ENCODE data around the gene TBC1D12. TPM values are rescaled to one million over a fixed set of nuclear protein-coding genes. Genes with fewer than 3 reads are reported as not detected.

The TBC1D12 gene
- polyA plus RNA-seq, 1 donor from 2014 or later, result 27.9 TPM

- Histone ChIP-seq H3K4me3 (ENCODE audit: low read length) (no peak overlapping the region), H3F3A (ENCODE audit: insufficient read depth, low read length, poor library complexity, severe bottlenecking) (no peaks in the 10 kb centered on the region), H3K9ac (ENCODE audit: low read length) (no peak overlapping the region), H3K9me2 (ENCODE audit: insufficient read depth, low read length) (no peaks in the 10 kb centered on the region), H3K36me3 (ENCODE audit: insufficient read depth, low read length) (no peaks in the 10 kb centered on the region), H3K27me3 (ENCODE audit: insufficient read depth, low read depth, low read length) (no peaks in the 10 kb centered on the region), H3K79me2 (replicated peaks; ENCODE audit: insufficient read depth, low read length) (no peaks in the 10 kb centered on the region), H3K9me3 (ENCODE audit: low read length) (no peaks in the 10 kb centered on the region), H3K27ac (ENCODE audit: low read length) (no peak overlapping the region), H4K20me1 (ENCODE audit: insufficient read depth) (no peaks in the 10 kb centered on the region), H2AFZ (ENCODE audit: low read depth, low read length) (no peak overlapping the region), H3K4me2 (ENCODE audit: low read length) (no peak overlapping the region)
- TF ChIP-seq SMC3 (conservative IDR thresholded peaks at IDR 0.05; ENCODE audit: poor library complexity) (no peak), MXI1 (conservative IDR thresholded peaks at IDR 0.05; ENCODE audit: poor library complexity, severe bottlenecking) (no peak), EP300 (conservative IDR thresholded peaks at IDR 0.05; ENCODE audit: poor library complexity, severe bottlenecking) (no peak), POLR2AphosphoS5 (IDR thresholded peaks at IDR 0.05) (no peak), EZH2 (IDR thresholded peaks at IDR 0.05; ENCODE audit: borderline replicate concordance, insufficient read depth, low read length, poor library complexity, severe bottlenecking) (no peak), TAF1 (IDR thresholded peaks at IDR 0.05; ENCODE audit: low read depth) (no peak), RAD21 (conservative IDR thresholded peaks at IDR 0.05) (no peak)
- TF ChIP-seq, protein P1, sequence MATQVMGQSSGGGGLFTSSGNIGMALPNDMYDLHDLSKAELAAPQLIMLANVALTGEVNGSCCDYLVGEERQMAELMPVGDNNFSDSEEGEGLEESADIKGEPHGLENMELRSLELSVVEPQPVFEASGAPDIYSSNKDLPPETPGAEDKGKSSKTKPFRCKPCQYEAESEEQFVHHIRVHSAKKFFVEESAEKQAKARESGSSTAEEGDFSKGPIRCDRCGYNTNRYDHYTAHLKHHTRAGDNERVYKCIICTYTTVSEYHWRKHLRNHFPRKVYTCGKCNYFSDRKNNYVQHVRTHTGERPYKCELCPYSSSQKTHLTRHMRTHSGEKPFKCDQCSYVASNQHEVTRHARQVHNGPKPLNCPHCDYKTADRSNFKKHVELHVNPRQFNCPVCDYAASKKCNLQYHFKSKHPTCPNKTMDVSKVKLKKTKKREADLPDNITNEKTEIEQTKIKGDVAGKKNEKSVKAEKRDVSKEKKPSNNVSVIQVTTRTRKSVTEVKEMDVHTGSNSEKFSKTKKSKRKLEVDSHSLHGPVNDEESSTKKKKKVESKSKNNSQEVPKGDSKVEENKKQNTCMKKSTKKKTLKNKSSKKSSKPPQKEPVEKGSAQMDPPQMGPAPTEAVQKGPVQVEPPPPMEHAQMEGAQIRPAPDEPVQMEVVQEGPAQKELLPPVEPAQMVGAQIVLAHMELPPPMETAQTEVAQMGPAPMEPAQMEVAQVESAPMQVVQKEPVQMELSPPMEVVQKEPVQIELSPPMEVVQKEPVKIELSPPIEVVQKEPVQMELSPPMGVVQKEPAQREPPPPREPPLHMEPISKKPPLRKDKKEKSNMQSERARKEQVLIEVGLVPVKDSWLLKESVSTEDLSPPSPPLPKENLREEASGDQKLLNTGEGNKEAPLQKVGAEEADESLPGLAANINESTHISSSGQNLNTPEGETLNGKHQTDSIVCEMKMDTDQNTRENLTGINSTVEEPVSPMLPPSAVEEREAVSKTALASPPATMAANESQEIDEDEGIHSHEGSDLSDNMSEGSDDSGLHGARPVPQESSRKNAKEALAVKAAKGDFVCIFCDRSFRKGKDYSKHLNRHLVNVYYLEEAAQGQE (IDR thresholded peaks at IDR 0.05; ENCODE audit: borderline replicate concordance), result no peak
- TF ChIP-seq, protein P2, sequence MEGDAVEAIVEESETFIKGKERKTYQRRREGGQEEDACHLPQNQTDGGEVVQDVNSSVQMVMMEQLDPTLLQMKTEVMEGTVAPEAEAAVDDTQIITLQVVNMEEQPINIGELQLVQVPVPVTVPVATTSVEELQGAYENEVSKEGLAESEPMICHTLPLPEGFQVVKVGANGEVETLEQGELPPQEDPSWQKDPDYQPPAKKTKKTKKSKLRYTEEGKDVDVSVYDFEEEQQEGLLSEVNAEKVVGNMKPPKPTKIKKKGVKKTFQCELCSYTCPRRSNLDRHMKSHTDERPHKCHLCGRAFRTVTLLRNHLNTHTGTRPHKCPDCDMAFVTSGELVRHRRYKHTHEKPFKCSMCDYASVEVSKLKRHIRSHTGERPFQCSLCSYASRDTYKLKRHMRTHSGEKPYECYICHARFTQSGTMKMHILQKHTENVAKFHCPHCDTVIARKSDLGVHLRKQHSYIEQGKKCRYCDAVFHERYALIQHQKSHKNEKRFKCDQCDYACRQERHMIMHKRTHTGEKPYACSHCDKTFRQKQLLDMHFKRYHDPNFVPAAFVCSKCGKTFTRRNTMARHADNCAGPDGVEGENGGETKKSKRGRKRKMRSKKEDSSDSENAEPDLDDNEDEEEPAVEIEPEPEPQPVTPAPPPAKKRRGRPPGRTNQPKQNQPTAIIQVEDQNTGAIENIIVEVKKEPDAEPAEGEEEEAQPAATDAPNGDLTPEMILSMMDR (IDR thresholded peaks at IDR 0.05; ENCODE audit: poor library complexity, severe bottlenecking), result no peak
Observed at GRCh38 chr10:94465684-94466083, 63.3 kb downstream of the TBC1D12 start.

GRCh38 chr10:94481410-94481809 lies 79.1 kb downstream of the TBC1D12 start:
- Histone ChIP-seq H3K27ac (ENCODE audit: low read length) (no peak overlapping the region), H3K4me3 (ENCODE audit: low read length) (no peak overlapping the region), H3K27me3 (ENCODE audit: insufficient read depth, low read depth, low read length) (no peaks in the 10 kb centered on the region), H3K79me2 (replicated peaks; ENCODE audit: insufficient read depth, low read length) (no peaks in the 10 kb centered on the region), H3K9me2 (ENCODE audit: insufficient read depth, low read length) (no peaks in the 10 kb centered on the region), H2AFZ (ENCODE audit: low read depth, low read length) (no peak overlapping the region), H3K36me3 (ENCODE audit: insufficient read depth, low read length) (no peaks in the 10 kb centered on the region), H3K4me2 (ENCODE audit: low read length) (no peak overlapping the region), H3F3A (ENCODE audit: insufficient read depth, low read length, poor library complexity, severe bottlenecking) (no peaks in the 10 kb centered on the region), H3K9ac (ENCODE audit: low read length) (no peak overlapping the region), H3K9me3 (ENCODE audit: low read length) (no peaks in the 10 kb centered on the region), H4K20me1 (ENCODE audit: insufficient read depth) (no peaks in the 10 kb centered on the region)
- TF ChIP-seq TAF1 (IDR thresholded peaks at IDR 0.05; ENCODE audit: low read depth) (no peak), MXI1 (conservative IDR thresholded peaks at IDR 0.05; ENCODE audit: poor library complexity, severe bottlenecking) (no peak), SMC3 (conservative IDR thresholded peaks at IDR 0.05; ENCODE audit: poor library complexity) (no peak)
- TF ChIP-seq, protein P2 (IDR thresholded peaks at IDR 0.05; ENCODE audit: poor library complexity, severe bottlenecking), result no peak
